ENCODE data around the gene FBXO47. TPM values are rescaled to one million over a fixed set of nuclear protein-coding genes. Genes with fewer than 3 reads are reported as not detected.
"Not testable (repeated sequence)": the region's sequence is repeated elsewhere in the genome, so short reads cannot be mapped to it uniquely, and the experiment has no call there.

FBXO47 gene
- total RNA-seq, 1 donor from 2014 or later, result 0.09 TPM

DNA sequence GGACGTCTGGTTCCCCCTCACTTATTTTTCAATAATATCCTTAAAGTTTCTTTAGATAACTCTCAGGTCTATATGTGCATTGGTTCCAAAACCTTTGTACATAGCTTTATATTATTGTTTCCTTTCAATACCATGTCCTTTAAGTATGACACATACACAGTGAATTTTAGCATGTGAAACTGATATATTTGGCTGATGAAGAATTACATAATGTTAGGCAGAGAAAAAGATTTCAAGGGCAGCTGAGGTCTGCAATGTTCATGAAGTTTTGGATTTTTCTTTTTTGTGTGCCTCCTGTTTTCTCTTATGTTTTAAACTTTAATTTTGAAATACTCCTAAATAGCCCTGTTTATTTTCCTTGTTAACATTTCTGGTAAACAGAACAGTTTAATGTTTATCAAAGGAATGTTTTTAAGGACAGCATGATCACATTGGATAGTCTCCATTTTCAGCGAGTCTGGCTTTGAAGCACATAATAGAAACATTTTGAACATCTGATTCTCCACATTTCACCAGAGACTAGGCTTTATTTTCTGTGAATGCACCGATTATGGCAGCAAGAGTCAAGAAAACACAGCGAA, 32.9 kb upstream of the FBXO47 start:
- peaks cover 18% of the 10 kb centered on the region for H3K4me1 Mint-ChIP-seq
- DNase-seq, result no peak
- peaks cover 23% of the 10 kb centered on the region for H3K9me3 Mint-ChIP-seq
- no peak overlapping the region for H3K4me3 Mint-ChIP-seq
- no peaks in the 10 kb centered on the region for H3K36me3 Mint-ChIP-seq (ENCODE audit: low read depth)
- H3K27ac Mint-ChIP-seq, result no peak overlapping the region
- peaks cover 5% of the 10 kb centered on the region for H3K27me3 Mint-ChIP-seq
- intact Hi-C loops (cut with micrococcal nuclease), result no loop called here

DNA sequence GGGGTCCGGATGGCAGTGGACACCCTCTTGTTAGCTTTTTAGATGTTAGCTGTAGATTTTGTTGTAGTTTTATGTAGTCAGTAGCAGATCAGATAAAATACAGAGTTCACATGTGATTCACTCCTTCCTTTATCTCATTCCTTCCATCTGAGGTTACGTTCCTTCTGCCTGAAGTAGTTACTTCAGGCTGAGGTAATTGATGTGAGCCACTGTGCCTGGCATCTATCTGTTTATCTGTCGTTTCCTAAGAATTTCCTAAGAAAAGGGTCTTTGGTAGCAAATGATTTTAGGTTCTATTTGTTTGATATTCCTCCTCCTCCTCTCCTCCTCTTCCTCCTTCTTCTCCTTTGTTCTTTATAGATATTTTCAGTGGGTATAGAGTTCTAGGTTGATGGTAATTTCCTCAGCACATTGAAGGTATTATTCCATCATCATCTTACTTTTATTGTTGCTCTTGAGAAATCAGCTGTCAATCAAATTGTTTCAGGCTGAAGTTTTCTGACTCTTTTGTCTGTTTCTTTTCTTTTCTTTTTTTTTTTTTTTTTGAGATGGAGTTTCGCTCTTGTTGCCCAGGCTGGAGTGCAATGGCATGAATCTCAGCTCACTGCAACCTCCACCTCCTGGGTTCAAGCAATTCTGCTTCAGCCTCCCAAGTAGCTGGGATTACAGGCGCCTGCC, 29.6 kb upstream of the FBXO47 start:
- intact Hi-C loops (cut with micrococcal nuclease), result no loop called here
- DNase-seq, result no peak
- no peak overlapping the region for H3K27ac Mint-ChIP-seq

DNA sequence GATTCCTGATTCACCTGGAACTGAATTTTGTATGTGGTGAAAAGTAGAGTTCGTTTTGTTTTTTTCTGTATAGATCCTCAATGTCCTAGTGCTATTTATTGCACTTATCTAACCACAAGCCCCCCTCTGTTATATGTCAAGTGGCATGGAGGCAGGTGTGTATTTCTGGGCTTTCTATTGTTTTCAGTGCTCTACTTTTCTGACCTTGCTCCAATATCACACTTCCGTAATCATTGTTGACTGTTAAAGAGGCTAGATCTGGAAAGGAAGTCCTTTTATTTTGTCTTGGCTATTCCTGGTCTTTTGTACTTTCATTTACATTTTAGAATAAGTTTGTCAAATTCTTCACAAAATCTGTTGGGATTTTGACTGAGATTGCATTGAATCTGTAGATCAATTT, 26.8 kb upstream of the FBXO47 start:
- H3K4me3 Mint-ChIP-seq, result no peak overlapping the region
- DNase-seq, result no peak
- H3K27ac Mint-ChIP-seq, result no peak overlapping the region
- peaks cover 3% of the 10 kb centered on the region for H3K4me1 Mint-ChIP-seq
- H3K27me3 Mint-ChIP-seq, result peaks cover 5% of the 10 kb centered on the region
- no peaks in the 10 kb centered on the region for H3K36me3 Mint-ChIP-seq (ENCODE audit: low read depth)
- peaks cover 16% of the 10 kb centered on the region for H3K9me3 Mint-ChIP-seq
- intact Hi-C loops (cut with micrococcal nuclease), result no loop called here

More for the DNA sequence above, 29.6 kb upstream of the FBXO47 start:
- Mint-ChIP-seq H3K9me3 (peaks cover 22% of the 10 kb centered on the region), H3K27me3 (peaks cover 3% of the 10 kb centered on the region), H3K4me3 (no peak overlapping the region), H3K4me1 (peaks cover 3% of the 10 kb centered on the region), H3K36me3 (ENCODE audit: low read depth) (no peaks in the 10 kb centered on the region)

GRCh38 chr17:38984666-38985065, 17.5 kb upstream of the FBXO47 start:
- intact Hi-C loops (cut with micrococcal nuclease), result loop anchor here (5.0 to 10.0 kb wide), 2 partner anchors 110 to 258 kb away; no protein-coding TSS in a partner anchor
- Mint-ChIP-seq H3K9me3 (no peaks in the 10 kb centered on the region), H3K27me3 (peaks cover 16% of the 10 kb centered on the region), H3K36me3 (ENCODE audit: low read depth) (no peaks in the 10 kb centered on the region), H3K4me3 (no peak overlapping the region), H3K27ac (no peak overlapping the region), H3K4me1 (peaks cover 5% of the 10 kb centered on the region)
- DNase-seq, result no peak

- H3K36me3 Mint-ChIP-seq (ENCODE audit: low read depth), result no peaks in the 10 kb centered on the region
- DNase-seq, result peak; percentile 84
- no peaks in the 10 kb centered on the region for H3K9me3 Mint-ChIP-seq
- no peak overlapping the region for H3K4me3 Mint-ChIP-seq
- H3K27ac Mint-ChIP-seq, result no peak overlapping the region
- H3K27me3 Mint-ChIP-seq, result peaks cover 15% of the 10 kb centered on the region
- intact Hi-C loops (cut with micrococcal nuclease), result loop anchor here (1.0 to 10.0 kb wide), 4 partner anchors 112 to 259 kb away; no protein-coding TSS in a partner anchor
- peaks cover 5% of the 10 kb centered on the region for H3K4me1 Mint-ChIP-seq
These were observed 15.9 kb upstream of the FBXO47 start for GRCh38 chr17:38982858-38983746.

DNA sequence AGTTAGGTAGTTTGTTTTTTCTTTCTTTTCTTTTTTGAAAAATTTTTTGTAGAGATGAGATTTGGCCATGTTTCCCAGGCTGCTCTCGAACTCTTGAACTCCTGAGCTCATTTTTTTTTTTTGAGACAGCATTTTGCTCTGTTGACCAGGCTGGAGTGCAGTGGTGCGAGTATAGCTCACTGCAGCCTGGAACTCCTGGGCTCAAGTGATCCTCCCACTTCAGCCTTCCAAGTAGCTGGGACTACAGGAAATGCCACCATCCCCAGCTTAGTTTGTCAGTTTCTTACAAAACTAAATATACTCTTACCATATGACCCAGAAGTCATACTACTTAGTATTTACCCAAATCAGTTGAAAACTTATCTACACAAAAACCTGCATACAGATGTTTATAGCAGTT, 14.4 kb upstream of the FBXO47 start:
- intact Hi-C loops (cut with micrococcal nuclease), result loop anchor here (2.0 to 10.0 kb wide), 3 partner anchors 113 to 261 kb away; no protein-coding TSS in a partner anchor
- H3K4me3 Mint-ChIP-seq, result no peak overlapping the region
- peaks cover 5% of the 10 kb centered on the region for H3K4me1 Mint-ChIP-seq
- H3K27me3 Mint-ChIP-seq, result peaks cover 12% of the 10 kb centered on the region
- no peaks in the 10 kb centered on the region for H3K9me3 Mint-ChIP-seq
- H3K27ac Mint-ChIP-seq, result no peak overlapping the region
- H3K36me3 Mint-ChIP-seq (ENCODE audit: low read depth), result no peaks in the 10 kb centered on the region
- no peak for DNase-seq

GRCh38 chr17:38980490-38981217, 13.5 kb upstream of the FBXO47 start:
- H3K27me3 Mint-ChIP-seq, result peaks cover 12% of the 10 kb centered on the region
- intact Hi-C loops (cut with micrococcal nuclease), result loop anchor here (5.0 to 10.0 kb wide), 2 partner anchors 114 to 262 kb away; no protein-coding TSS in a partner anchor

GRCh38 chr17:38978180-38978579, 11.0 kb upstream of the FBXO47 start:
- peaks cover 4% of the 10 kb centered on the region for H3K4me1 Mint-ChIP-seq
- no peak overlapping the region for H3K4me3 Mint-ChIP-seq
- no peaks in the 10 kb centered on the region for H3K36me3 Mint-ChIP-seq (ENCODE audit: low read depth)
- no peak overlapping the region for H3K27ac Mint-ChIP-seq
- no peak for DNase-seq
- peaks cover 8% of the 10 kb centered on the region for H3K27me3 Mint-ChIP-seq
- H3K9me3 Mint-ChIP-seq, result no peaks in the 10 kb centered on the region
- intact Hi-C loops (cut with micrococcal nuclease), result no loop called here

More at GRCh38 chr17:38980490-38981217, 13.5 kb upstream of the FBXO47 start:
- Mint-ChIP-seq H3K4me1 (peaks cover 5% of the 10 kb centered on the region), H3K27ac (no peak overlapping the region), H3K9me3 (no peaks in the 10 kb centered on the region), H3K36me3 (ENCODE audit: low read depth) (no peaks in the 10 kb centered on the region), H3K4me3 (no peak overlapping the region)
- no peak for DNase-seq

DNA sequence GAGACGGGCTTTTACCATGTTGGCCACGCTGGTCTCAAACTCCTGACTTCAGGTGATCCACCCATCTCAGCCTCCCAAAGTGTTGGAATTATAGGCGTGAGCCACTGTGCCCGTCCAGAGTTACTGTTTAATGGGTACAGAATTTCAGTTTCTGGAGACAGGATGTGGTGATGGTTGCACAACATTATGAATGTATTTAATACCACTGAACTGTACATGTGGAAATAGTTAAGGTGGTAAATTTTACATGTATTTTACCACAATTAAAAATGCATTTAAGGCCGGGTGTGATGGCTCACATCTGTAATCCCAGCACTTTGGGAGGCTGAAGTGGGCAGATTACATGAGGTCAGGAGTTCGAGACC, 9.0 kb upstream of the FBXO47 start:
- H3K27ac Mint-ChIP-seq; H3K4me3 Mint-ChIP-seq; intact Hi-C loops (cut with micrococcal nuclease); H3K36me3 Mint-ChIP-seq (ENCODE audit: low read depth); H3K4me1 Mint-ChIP-seq; H3K9me3 Mint-ChIP-seq: not testable (repeated sequence)
- peaks cover 11% of the 10 kb centered on the region for H3K27me3 Mint-ChIP-seq
- peak; percentile 60 for DNase-seq

GRCh38 chr17:38970804-38971203, 3.6 kb upstream of the FBXO47 start:
- H3K9me3 Mint-ChIP-seq, result no peaks in the 10 kb centered on the region
- H3K27me3 Mint-ChIP-seq, result peaks cover 12% of the 10 kb centered on the region
- no peak overlapping the region for H3K4me3 Mint-ChIP-seq
- no peak for DNase-seq
- no peak overlapping the region for H3K27ac Mint-ChIP-seq
- peaks cover 5% of the 10 kb centered on the region for H3K4me1 Mint-ChIP-seq
- intact Hi-C loops (cut with micrococcal nuclease), result no loop called here
- no peaks in the 10 kb centered on the region for H3K36me3 Mint-ChIP-seq (ENCODE audit: low read depth)

GRCh38 chr17:38970128-38970527, 2.9 kb upstream of the FBXO47 start:
- Mint-ChIP-seq H3K4me3 (no peak overlapping the region), H3K36me3 (ENCODE audit: low read depth) (no peaks in the 10 kb centered on the region), H3K27ac (no peak overlapping the region), H3K9me3 (no peaks in the 10 kb centered on the region), H3K4me1 (peaks cover 5% of the 10 kb centered on the region), H3K27me3 (peaks cover 12% of the 10 kb centered on the region)
- DNase-seq, result no peak
- intact Hi-C loops (cut with micrococcal nuclease), result no loop called here

GRCh38 chr17:38969281-38969680, 2.1 kb upstream of the FBXO47 start:
- Mint-ChIP-seq H3K27ac (no peak overlapping the region), H3K4me1 (peaks cover 5% of the 10 kb centered on the region), H3K4me3 (no peak overlapping the region), H3K36me3 (ENCODE audit: low read depth) (no peaks in the 10 kb centered on the region), H3K27me3 (peaks cover 12% of the 10 kb centered on the region), H3K9me3 (no peaks in the 10 kb centered on the region)
- intact Hi-C loops (cut with micrococcal nuclease), result no loop called here
- DNase-seq, result no peak

DNA sequence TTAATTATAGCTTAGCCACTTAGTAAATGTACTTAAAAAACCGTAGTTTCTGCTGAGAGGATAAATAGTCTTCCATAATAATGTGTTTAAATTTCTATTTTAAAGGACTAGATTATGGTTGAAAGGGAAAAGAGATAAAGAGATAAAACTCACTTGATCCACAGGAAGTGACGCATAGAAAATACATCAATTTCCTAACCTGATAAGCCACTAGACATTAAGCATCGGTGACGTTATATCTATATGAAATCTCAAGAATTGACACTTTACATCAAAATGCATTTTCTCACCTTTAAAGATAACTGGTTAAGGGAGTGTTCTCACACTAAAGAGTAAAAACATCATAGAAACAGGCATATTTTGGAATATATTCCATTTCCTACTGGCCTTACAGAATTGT, 5.8 kb downstream of the FBXO47 start:
- no peaks in the 10 kb centered on the region for H3K36me3 Mint-ChIP-seq (ENCODE audit: low read depth)
- H3K4me3 Mint-ChIP-seq, result no peak overlapping the region
- no peaks in the 10 kb centered on the region for H3K27me3 Mint-ChIP-seq
- no peak overlapping the region for H3K27ac Mint-ChIP-seq
- peaks cover 10% of the 10 kb centered on the region for H3K4me1 Mint-ChIP-seq
- H3K9me3 Mint-ChIP-seq, result no peaks in the 10 kb centered on the region
- intact Hi-C loops (cut with micrococcal nuclease), result no loop called here
- no peak for DNase-seq

Measured in activated CD4-positive, alpha-beta T cell treated with anti-CD3 and anti-CD28 coated beads, Interleukin-2, amount 10 ng/mL, durations not matched to agents 24 days and 14 days (primary cell).